Fibroblast of pulmonary artery (primary cell): Measurements from ENCODE around the gene NBL1.

Experiments
- DNase-seq: peaks from one replicate; pipeline ENCODE4 v3.0.0-alpha.2; 2010; ENCODE audit warnings: low read depth
- H3K4me3 ChIP-seq: replicated peaks from 2 replicates; pipeline ENCODE4 v1.5.1; 2011; ENCODE audit warnings: low read depth, mild to moderate bottlenecking, control low read depth, low read length, moderate library complexity
- TF ChIP-seq, protein P1 (sequence below): IDR thresholded peaks from 2 replicates; pipeline ENCODE4 v1.5.1; 2011; ENCODE audit warnings: mild to moderate bottlenecking, control low read depth, low read length, inconsistent platforms; ENCODE audit errors: missing control alignments

NBL1 gene

DNA sequence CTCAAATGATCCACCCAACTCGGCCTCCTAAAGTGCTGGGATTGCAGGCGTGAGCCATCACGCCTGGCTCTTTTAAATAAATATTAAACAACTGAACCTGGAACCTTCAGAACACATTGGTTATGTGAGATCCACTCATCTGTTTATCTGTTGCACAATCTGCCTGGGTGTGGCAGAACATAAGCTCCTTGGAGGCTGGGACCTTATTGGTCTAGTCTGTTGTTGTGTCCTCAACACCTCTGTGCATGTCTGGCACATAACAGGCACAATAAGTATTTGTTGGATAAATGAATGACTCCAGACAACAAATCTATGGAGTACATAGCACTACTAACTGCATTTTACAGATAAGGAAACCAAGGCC lies 4.1 kb upstream of the NBL1 start:
- DNase-seq: no peak
- H3K4me3 ChIP-seq: no peak overlapping the region
- TF ChIP-seq, protein P1, sequence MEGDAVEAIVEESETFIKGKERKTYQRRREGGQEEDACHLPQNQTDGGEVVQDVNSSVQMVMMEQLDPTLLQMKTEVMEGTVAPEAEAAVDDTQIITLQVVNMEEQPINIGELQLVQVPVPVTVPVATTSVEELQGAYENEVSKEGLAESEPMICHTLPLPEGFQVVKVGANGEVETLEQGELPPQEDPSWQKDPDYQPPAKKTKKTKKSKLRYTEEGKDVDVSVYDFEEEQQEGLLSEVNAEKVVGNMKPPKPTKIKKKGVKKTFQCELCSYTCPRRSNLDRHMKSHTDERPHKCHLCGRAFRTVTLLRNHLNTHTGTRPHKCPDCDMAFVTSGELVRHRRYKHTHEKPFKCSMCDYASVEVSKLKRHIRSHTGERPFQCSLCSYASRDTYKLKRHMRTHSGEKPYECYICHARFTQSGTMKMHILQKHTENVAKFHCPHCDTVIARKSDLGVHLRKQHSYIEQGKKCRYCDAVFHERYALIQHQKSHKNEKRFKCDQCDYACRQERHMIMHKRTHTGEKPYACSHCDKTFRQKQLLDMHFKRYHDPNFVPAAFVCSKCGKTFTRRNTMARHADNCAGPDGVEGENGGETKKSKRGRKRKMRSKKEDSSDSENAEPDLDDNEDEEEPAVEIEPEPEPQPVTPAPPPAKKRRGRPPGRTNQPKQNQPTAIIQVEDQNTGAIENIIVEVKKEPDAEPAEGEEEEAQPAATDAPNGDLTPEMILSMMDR: no peak

DNA sequence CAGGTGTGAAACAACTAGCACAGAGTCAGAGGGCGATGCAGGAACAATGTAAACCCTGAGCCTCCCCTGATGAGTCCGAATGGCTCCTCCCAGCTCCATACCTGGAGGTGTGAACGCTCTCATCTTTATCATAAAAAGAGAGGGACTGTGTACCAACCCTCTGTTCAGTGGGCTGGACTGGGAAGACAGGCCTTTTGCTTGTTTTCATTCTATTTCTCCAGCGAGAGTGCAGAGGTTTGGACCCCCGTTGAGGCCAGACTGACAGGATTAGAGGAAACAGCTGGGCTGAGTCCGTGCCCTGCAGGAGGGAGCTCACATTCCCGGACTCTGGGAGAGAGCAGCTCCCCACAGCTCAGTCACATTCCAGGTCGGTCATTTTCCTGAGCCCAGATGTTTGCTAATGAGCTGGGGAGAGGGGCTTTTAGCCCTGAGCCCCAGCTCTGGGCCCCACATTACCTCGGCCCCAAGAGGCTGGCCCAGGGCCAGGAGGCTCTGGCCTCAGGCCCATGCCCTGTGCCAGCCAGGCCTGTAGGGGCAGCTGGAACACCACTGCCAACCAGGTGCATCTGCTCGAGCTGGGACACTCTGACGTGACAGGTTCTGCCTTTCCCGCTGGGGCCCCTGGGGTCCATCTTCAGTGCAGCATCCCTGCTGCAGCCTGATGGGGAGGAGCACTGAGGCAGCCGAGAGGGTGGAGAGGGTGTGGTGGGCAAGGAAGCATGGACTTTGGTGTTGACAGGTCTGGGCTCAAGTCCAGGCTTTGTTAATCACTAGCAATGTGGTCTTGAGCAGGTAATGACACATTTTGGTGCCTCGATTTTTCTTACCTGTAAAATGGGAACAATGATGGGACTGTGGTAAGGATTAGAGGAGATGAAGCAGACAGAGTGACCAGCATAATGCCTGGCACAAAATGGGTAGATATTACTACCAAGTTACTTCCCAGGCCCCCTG lies 3.5 kb upstream of the NBL1 start:
- H3K4me3 ChIP-seq: no peak overlapping the region
- TF ChIP-seq, protein P1: no peak
- no peak for DNase-seq

GRCh38 chr1:19643121-19643520 lies 990 bp upstream of the NBL1 start:
- DNase-seq: no peak
- H3K4me3 ChIP-seq: peak overlapping the region; percentile 52
- TF ChIP-seq, protein P1: no peak

- TF ChIP-seq, protein P1: no peak
- DNase-seq: no peak
- H3K4me3 ChIP-seq: peak overlapping the region; percentile 77
Measured at GRCh38 chr1:19644395-19644680, 227 bp downstream of the NBL1 start.

- H3K4me3 ChIP-seq: peak overlapping the region; percentile 77
- DNase-seq: no peak
- TF ChIP-seq, protein P1: no peak
Measured at GRCh38 chr1:19644681-19645410, 735 bp downstream of the NBL1 start.

DNA sequence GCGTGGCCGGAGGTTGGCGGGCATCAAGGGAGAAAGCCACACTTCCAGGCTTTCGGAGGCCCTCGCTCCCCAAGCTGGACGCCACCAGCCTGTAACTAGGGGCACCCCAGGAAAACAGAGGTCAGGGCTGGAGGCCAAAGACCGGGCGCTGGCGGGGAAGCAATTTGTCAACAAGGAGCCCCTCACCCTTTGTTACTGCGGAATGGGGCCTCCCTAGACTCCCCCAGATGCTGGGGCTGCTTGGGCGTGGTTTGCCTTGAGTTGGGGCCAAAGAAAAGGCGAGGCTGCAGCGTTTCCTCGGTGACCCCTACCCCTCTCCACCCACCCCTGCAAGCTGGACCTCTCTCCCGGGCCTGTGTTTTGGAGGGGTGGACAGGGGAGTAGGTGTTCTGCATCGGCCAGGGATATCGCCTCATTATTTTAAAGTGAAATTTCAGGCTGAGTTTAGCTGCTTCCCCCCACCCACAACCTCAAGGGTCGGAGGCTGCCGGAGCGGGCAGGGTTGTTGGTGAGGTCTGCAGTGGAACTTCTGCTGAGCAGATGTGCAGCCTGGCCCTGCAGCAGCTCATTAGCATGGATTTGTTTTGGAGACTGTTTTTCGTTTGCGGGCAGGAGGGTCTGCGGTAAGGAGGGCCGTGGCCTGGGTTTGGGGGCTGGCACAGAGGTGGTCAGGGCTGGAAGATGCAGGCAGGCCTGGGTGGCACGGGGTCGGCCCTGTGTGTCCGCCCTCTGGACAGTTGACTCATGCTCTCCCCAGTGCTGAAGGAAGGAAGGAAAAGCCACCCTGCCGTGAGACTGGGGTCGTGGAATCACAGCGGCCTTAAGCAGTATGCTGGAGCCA lies 1.5 kb downstream of the NBL1 start:
- H3K4me3 ChIP-seq: peak overlapping the region; percentile 77
- TF ChIP-seq, protein P1: no peak
- no peak for DNase-seq
